ENCODE results near the gene NHLRC3. TPM values are rescaled to one million over a fixed set of nuclear protein-coding genes. Genes with fewer than 3 reads are reported as not detected.
"Not testable (repeated sequence)": the region's sequence is repeated elsewhere in the genome, so short reads cannot be mapped to it uniquely, and the experiment has no call there.

NHLRC3 gene
- polyA plus RNA-seq, 10 donors = 24.5 to 48.6 (median 30.1) TPM

DNA sequence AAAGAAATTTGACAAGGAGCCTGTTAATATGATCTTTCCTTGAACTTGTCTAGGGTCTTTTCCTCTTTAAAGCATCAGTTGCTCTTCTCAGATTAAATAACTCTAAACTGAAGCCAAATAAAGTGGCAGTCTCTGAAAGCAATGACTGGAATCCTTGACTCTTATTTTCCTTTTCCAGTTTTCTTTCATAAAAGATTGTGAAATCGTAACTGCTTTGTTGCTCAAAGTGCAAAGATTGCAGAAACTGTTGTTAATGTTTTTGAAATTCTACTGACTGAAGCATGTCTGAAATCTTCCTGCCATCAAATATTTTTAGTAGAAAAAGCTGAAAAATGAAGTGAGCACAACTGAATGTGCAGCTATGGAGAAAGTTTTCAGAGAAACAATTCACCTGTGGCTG lies 1.9 kb downstream of the NHLRC3 start:
- no peak for DNase-seq

DNA sequence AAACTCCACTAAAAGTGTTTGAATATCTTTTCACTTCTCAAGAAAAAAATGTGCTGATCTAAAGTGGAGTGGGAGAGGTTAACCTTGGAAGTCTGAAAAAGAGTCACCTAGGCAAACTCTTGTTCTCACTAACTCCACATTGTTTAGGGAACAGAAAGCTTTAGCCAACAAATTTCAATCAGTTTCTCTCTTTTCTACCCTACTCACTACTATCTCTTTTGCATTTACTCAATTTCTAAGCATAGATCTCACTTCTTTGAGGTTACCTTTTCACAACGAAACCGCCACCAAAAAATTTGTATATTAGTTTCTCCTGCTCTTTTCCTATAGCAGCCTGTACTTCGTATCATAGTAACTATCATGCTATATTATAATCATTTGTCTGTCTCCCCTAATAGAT lies 6.3 kb downstream of the NHLRC3 start:
- no peak for DNase-seq

DNA sequence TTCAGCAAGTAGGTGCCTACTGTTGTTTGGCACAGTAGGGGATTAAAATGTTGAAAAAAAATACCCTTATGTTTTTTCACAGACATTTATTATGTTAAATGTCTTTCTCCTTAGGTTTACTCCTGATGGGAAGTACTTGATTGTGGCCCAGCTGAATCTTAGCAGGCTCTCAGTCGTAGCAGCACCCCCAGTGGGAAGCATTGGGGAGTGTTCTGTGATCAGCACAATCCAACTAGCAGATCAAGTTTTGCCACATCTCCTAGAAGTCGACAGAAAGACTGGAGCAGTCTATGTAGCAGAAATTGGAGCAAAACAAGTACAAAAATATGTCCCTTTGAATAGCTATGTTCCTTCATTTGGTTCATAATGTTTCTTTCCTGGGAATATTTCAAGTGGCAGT lies 9.3 kb downstream of the NHLRC3 start:
- no peak for DNase-seq

DNA sequence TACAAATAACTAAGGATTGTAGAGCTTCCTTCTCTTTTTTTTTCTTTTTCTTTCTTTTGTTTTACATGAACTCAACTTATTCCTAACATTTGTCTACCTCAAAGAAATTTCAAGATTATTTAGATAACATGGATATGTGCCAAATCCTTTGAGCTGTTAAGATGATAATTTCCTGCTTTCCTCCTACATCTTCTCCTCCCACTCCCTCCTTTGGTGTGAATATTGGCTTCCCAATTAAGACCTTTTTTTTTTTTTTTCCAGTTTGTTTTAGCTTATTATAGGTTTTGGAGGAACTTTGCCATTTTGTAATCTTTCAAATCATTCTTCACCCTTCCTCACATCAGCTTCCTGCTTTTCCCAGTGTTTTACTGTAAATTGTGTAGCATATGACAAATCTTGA lies 10.6 kb downstream of the NHLRC3 start:
- DNase-seq = no peak

DNA sequence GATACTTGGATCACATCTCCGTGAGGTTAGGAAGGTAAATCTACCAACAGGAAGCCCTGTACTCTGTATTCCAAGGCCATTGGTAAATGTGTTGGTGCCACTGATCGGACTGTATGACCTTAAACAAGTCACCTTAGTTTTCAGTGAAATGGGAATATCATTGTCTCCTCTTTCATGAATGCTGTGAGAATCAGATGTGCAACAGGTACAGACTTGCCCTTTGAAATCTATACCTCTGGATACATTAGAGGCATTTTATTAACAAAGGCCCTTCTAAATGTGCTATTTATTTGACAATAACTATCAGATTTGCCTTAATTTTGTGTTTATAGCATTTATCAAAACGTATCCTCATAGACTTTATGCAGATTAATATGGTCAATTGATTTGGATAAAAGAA lies 11.0 kb downstream of the NHLRC3 start:
- DNase-seq = no peak

DNA sequence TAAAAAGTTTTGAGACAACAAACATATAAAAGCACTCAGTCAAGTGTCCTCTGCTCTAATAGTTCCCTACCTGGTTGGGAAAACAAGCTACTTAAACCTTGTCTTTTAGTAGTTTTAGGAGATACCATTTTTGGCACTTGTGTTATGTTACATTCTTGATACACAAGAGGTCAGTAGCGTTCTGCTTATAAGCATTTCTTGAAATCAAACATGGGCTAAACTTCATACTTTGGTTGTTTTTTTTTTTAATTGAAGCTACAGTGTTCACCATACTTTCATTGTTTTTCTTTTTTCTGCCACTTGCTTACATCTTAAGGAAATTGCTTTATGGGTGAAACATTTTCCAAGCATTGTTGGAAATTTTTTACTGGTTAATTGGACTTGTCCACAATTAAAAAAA lies 12.9 kb downstream of the NHLRC3 start:
- peak; percentile 26 to 56 (median 30) for DNase-seq

DNA sequence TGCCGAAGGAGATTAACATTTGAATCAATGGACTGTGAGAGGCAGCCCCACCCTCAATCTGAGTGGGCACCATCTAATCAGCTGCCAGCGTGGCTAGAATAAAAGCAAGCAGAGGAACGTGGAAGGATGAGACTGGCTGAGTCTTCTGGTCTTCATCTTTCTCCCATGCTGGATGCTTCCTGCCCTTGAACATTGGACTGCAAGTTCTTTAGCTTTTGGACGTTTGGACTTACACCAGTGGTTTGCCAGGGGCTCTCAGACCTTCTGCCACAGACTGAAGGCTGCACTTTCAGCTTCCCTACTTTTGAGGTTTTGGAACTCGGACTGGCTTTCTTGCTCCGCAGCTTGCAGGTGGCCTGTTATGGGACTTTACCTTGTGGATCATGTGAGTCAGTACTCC lies 14.7 kb downstream of the NHLRC3 start:
- no peak for DNase-seq

DNA sequence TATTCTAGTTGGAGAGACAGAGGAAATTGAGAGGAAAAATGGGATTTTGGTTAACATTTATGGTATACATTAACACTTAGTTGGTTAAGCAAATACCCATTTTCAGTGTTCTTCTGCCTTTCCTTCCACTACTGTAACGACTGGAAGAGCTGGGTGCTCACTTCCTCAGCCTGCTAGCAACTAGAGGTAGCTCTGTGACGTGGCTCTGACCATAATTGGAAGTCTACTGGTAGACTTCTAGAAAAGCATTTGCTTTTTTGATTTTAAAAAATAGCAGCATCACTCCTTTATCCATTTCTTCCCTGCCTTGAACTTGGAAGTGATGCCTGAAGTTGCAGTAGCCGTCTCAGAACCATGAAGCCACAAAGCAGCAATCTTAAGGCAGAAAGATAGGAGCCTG lies 15.9 kb downstream of the NHLRC3 start:
- DNase-seq = no peak

DNA sequence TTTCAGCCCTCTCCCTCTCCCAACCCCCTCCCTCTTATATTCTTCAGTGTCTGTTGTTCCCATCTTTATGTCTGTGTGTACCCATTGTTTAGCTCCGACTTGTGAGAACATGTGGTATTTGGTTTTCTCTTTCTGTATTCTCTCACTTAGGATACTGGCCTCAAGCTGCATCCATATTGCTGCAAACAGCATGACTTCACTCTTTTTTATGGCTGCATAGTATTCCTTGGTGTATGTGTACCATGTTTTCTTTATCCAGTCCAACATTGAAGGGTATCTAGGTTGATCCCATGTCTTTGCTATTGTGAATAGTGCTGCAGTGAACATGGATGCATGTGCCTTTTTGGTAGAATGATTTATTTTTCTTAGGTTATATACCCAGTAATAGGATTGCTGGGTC lies 17.8 kb downstream of the NHLRC3 start:
- no peak for DNase-seq

DNA sequence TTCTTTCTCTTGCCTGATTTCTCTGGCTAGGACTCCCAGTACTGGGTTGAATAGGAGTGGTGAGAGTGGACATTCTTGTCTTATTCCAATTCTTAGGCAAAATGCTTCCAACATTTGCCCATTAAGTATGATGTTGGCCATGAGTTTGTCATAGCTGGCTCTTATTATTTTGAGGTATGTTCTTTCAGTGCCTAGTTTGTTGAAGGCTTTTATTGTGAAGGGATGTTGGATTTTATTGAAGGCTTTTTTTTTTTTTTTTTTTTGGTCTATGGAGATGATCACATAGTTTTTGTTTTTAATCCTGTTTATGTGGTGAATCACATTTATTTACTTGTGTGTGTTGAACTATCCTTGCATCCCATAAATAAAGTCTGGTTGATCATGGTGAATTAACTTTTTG lies 19.8 kb downstream of the NHLRC3 start:
- no peak for DNase-seq

DNA sequence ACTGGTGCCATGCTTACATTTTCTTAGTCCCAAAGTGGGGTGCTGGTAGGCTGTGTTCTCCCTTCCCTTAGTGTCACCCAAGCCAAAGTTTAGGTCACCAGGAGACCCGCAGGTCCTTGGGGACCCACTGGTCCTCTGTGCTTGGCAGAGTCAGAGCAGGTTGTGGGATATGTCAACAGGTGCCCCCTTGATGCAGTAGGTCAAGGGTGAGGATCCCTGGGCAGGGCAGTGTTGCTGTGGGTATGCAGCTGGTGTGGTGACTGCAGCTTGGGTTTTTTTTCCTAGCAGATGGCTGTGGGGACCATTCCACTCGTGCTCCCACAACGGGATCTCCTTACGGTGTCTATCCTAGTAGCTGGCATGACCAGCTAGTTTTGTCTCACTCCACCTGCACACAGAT lies 23.7 kb downstream of the NHLRC3 start:
- no peak for DNase-seq

DNA sequence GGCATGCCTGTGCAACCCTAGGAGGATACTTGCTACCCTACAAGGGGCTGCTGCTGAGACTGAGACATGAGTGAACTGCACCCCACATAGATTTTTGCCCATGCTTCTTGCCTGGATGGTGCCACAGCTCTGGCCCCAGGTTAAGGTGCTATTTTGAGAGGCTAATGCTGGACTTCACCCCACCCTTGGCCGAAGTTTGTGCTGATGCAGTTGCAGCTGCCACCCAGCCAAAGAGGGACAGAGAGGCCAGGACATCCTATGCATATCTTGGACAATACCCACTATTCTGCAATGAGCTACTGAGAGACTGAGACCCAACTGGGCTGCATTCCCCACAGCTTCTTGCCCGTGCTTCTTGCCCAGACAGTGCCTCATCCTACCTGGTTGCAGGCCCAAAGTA lies 34.6 kb downstream of the NHLRC3 start:
- no peak for DNase-seq

DNA sequence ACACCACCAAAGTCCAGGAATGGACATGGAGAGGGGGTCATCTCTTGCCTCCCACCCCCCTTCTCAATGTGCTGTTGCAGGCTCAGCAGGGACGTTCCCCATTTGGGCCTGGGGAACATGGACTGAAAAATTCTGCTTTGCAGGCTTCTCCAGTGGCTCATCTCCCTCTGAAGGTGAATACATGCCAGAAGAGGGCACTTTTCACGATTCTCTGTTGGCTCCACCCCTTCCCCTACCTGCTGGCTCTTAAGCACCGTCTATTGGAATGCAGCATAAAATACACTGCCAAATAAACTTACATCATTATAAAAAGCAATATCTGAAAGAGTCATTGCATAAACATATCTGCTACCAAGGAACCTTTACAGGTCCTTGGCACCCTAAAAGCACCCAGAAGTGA lies 35.7 kb downstream of the NHLRC3 start:
- no peak for DNase-seq

DNA sequence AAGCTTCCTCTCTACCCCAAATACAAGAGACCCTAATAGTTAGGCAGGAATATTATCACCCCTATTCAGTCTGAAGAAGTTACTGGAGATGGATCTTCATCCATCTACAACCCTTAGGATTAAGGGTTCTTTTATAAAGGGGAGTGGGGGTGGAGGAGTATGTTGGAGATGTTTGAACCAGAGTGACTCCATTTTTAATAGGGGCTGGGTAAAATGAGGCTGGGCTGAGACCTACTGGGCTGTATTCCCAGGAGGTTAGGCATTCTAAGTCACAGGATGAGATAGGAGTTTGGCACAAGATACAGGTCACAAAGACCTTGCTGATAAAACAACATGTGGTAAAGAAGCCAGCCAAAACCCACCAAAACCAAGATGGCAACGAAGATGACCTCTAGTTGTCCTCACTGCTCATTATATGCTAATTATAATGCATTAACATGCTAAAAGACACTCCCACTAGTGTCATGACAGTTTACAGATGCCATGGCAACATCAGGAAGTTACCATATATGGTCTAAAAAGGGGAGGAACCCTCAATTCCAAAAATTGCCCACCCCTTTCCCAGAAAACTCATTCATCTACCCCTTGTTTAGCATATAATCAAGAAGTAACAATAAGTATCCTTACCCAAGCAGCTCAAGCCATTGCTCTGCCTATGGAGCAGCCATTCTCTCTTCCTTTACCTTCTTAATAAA lies 48.1 kb downstream of the NHLRC3 start:
- DNase-seq = not testable (repeated sequence)

DNA sequence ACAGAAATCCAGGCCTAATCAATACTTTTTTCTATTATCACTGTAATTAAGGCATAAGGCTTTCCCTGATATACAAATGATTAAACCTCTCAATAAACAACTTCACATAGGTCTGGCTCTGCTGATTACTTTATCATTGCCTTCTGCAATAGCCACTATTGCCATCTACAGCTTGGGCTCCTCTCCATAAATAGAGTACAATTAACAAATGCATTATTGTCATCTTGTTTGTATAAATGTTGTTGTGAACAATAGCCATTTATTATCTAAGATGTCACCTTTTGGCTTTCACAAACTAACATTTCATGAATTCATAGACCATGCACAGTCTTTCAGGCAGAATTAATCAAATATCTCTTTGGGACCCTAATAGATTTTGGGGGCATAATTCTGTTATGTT lies 53.3 kb downstream of the NHLRC3 start:
- no peak for DNase-seq

DNA sequence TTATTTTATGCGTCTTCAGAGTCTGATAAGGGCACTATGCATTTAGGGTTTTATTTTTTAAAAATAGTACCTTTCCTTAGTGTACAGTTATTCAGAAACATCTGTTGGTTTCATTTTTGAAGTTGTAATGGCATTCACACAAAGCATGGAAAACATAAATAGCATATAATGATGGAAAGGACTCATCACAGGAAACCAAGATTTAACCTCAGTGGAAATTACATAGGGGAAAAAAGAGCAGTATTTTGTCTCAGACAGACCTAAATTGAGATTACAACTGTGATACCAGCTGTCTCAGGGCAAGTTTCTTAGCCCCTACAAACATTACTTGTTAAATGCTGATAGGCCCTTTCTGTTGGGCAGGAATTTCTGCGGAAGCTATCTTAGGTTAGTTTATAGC lies 57.2 kb downstream of the NHLRC3 start:
- DNase-seq = no peak

DNA sequence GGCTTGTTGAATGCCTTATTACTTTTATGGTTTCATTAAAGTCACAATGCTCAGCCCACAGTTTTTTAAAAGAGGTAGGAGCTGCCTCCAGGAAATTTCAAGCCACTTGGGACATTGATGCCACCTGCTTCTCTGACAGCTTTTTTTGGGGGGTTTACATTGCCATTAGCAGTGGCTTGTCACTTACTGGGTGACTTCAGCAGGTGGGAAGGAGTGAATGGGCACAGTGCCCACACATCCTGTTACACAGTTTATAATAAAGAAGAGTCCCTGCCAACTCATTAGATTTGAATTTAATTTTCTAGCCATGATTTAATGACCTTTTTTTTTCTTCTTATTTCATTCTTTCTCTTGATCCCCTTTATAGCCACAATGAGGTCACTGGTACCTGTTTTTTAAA lies 61.0 kb downstream of the NHLRC3 start:
- no peak for DNase-seq

Other genes with a start within 250 kb of the NHLRC3 start
- gene STOML3, start 47.6 kb upstream of the NHLRC3 start, polyA plus RNA-seq (ENCODE audit: insufficient read length in 10 of 10) = under 1 TPM in 6 of 10 donors, not detected in 4; 0.10 to 0.26 (median 0.13) TPM
- gene PROSER1, start 367 bp upstream of the NHLRC3 start, polyA plus RNA-seq (ENCODE audit: insufficient read length in 10 of 10) = 10 to 100 TPM; 16.8 to 32.8 (median 25.4) TPM

Measured in muscle of back (tissue), 11 donors.